IMR-90 (cell line): ENCODE measurements around the gene TM4SF1. TPM values are rescaled to one million over a fixed set of nuclear protein-coding genes. Genes with fewer than 3 reads are reported as not detected.

ENCODE experiments used
- ATAC-seq: fragments of 200-7000 bp; cut with Tn5 transposase; 2 replicates; pipeline ENCODE4 v1.9.1; 2020; ENCODE audit warnings: low read depth, mild to moderate bottlenecking, moderate library complexity
- BruUV-seq: library from RNA; stranded (reverse); fragments of 400-500 nt; replicated peaks from 2 replicates; lab custom pipeline; 2021; lab: Mats Ljungman, UMichigan
- CTCF ChIA-PET: fragments of 300-600 bp; formaldehyde crosslinking; extraction: SDS; loops from one replicate; lab custom pipeline; 2021; ENCODE audit warnings: antibody characterized with exemption; lab: Yijun Ruan, JAX
- POLR2A ChIA-PET: fragments of 300-600 bp; sonication (Branson Sonifier 250); formaldehyde crosslinking; loops from one replicate; lab custom pipeline; 2022; ENCODE audit warnings: antibody characterized with exemption; ENCODE audit not compliant: unreplicated experiment; lab: Charles Lee
- DNase-seq: peaks from one replicate; pipeline ENCODE4 v3.0.0; 2013
- H2AFZ ChIP-seq: replicated peaks from 2 replicates; pipeline ENCODE3; 2013; ENCODE audit warnings: low read length, mild to moderate bottlenecking; ENCODE audit not compliant: poor library complexity
- H2AK5ac ChIP-seq: 2 replicates; pipeline ENCODE4 v1.6.1; 2013; ENCODE audit warnings: low read depth, low read length, inconsistent platforms
- H2AK9ac ChIP-seq: replicated peaks from 2 replicates; pipeline ENCODE3; 2013; ENCODE audit warnings: mild to moderate bottlenecking, low read depth, low read length, moderate library complexity; ENCODE audit not compliant: poor library complexity
- H2BK120ac ChIP-seq: 2 replicates; pipeline ENCODE4 v1.6.1; 2013; ENCODE audit warnings: low read depth, low read length, inconsistent platforms
- H2BK15ac ChIP-seq: 3 replicates; pipeline ENCODE4 v1.6.1; 2013; ENCODE audit warnings: low read depth, low read length, inconsistent platforms
- H2BK20ac ChIP-seq: 2 replicates; pipeline ENCODE4 v1.6.1; 2013; ENCODE audit warnings: low read depth, mild to moderate bottlenecking, inconsistent platforms, low read length, moderate library complexity
- H2BK5ac ChIP-seq: 2 replicates; pipeline ENCODE4 v1.6.1; 2013; ENCODE audit warnings: mild to moderate bottlenecking, low read depth, low read length, inconsistent platforms; ENCODE audit not compliant: poor library complexity, severe bottlenecking
- H3K14ac ChIP-seq: replicated peaks from 2 replicates; pipeline ENCODE4 v1.6.1; 2013; ENCODE audit warnings: low read depth, low read length, inconsistent platforms
- H3K18ac ChIP-seq: 2 replicates; pipeline ENCODE4 v1.6.1; 2013; ENCODE audit warnings: low read depth, low read length, control low read depth
- H3K23ac ChIP-seq: 2 replicates; pipeline ENCODE4 v1.6.1; 2013; ENCODE audit warnings: low read depth, low read length, inconsistent platforms
- H3K27ac ChIP-seq: 2 replicates; pipeline ENCODE4 v1.5.1; 2013; ENCODE audit warnings: mild to moderate bottlenecking, control low read depth, low read length; ENCODE audit not compliant: insufficient read depth
- H3K27me3 ChIP-seq: 2 replicates; pipeline ENCODE4 v1.6.1; 2013; ENCODE audit warnings: low read length; ENCODE audit not compliant: control insufficient read depth, insufficient read depth
- H3K36me3 ChIP-seq: 2 replicates; pipeline ENCODE4 v1.6.1; 2013; ENCODE audit warnings: low read length, mixed read lengths; ENCODE audit not compliant: control insufficient read depth, insufficient read depth
- H3K4ac ChIP-seq: 2 replicates; pipeline ENCODE4 v1.6.1; 2013; ENCODE audit warnings: low read depth, low read length, inconsistent platforms
- H3K4me1 ChIP-seq: 2 replicates; pipeline ENCODE4 v1.6.1; 2013; ENCODE audit warnings: low read length, mixed read lengths; ENCODE audit not compliant: control insufficient read depth, insufficient read depth
- H3K4me2 ChIP-seq: 2 replicates; pipeline ENCODE4 v1.6.1; 2013; ENCODE audit warnings: low read depth, mild to moderate bottlenecking, control low read depth, low read length, moderate library complexity
- H3K4me3 ChIP-seq: 2 replicates; pipeline ENCODE4 v1.5.1; 2013; ENCODE audit warnings: low read depth, mild to moderate bottlenecking, control low read depth, low read length, moderate library complexity; ENCODE audit not compliant: insufficient read depth
- H3K56ac ChIP-seq: 2 replicates; pipeline ENCODE4 v1.6.1; 2013; ENCODE audit warnings: low read length, inconsistent platforms; ENCODE audit not compliant: insufficient read depth; ENCODE audit errors: extremely low read depth
- H3K79me1 ChIP-seq, 2 experiments: 2 replicates each; pipeline ENCODE4 v1.6.1; 2013; ENCODE audit warnings: low read length in 2 of 2, inconsistent platforms in 1 of 2, low read depth in 1 of 2
- H3K9ac ChIP-seq: 2 replicates; pipeline ENCODE4 v1.6.1; 2013; ENCODE audit warnings: low read depth, low read length, control low read depth
- H3K9me1 ChIP-seq: 2 replicates; pipeline ENCODE4 v1.6.1; 2013; ENCODE audit warnings: low read length, inconsistent platforms; ENCODE audit not compliant: insufficient read depth
- H3K9me3 ChIP-seq: 2 replicates; pipeline ENCODE4 v1.6.1; 2013; ENCODE audit warnings: low read length; ENCODE audit not compliant: control insufficient read depth, insufficient read depth
- H4K20me1 ChIP-seq: 2 replicates; pipeline ENCODE4 v1.6.1; 2013; ENCODE audit warnings: low read length, inconsistent platforms; ENCODE audit not compliant: insufficient read depth
- H4K5ac ChIP-seq: 2 replicates; pipeline ENCODE4 v1.6.1; 2013; ENCODE audit warnings: mild to moderate bottlenecking, low read depth, low read length, control low read depth
- H4K8ac ChIP-seq, 2 experiments: 2 replicates each; pipeline ENCODE4 v1.6.1; 2013; ENCODE audit warnings: low read depth in 2 of 2, low read length in 2 of 2, control low read depth in 1 of 2, inconsistent platforms in 1 of 2
- H4K91ac ChIP-seq: 2 replicates; pipeline ENCODE4 v1.6.1; 2013; ENCODE audit warnings: low read depth, low read length, inconsistent platforms; ENCODE audit not compliant: insufficient read depth
- CHD1 ChIP-seq: IDR thresholded peaks from 2 replicates; pipeline ENCODE4 v1.6.1; 2012; ENCODE audit warnings: low read depth, low read length, improper control_type of control experiment
- NFE2L2 ChIP-seq: fragments of 150-350 bp; IDR thresholded peaks from 2 replicates; pipeline ENCODE4 v1.6.1; 2016; ENCODE audit warnings: low read depth, mild to moderate bottlenecking, low read length
- POLR2A ChIP-seq: IDR thresholded peaks from 2 replicates; pipeline ENCODE4 v1.6.1; 2012; ENCODE audit warnings: mild to moderate bottlenecking, low read depth, low read length
- WGBS, 2 experiments: methylation state at CpG; one replicate each; pipeline versions ENCODE4 v1.1.5 to v1.1.7; 2013; ENCODE audit warnings: missing lambda C conversion rate in 2 of 2; ENCODE audit not compliant: insufficient read length in 1 of 2; ENCODE audit errors: extremely low coverage in 2 of 2; 5-methylcytosine and 5-hydroxymethylcytosine counted together
- dilution Hi-C: fragments of 300-500 bp; cut with HindIII; formaldehyde crosslinking; loops from one replicate; pipeline ENCODE4 v1.14.3; 2018; ENCODE audit warnings: low sequenced_read_pairs; ENCODE audit not compliant: unreplicated experiment
- in situ Hi-C: fragments of 300-500 bp; cut with MboI; formaldehyde crosslinking; loops from 3 replicates; pipeline ENCODE4 v1.14.3; 2019; ENCODE audit warnings: low sequenced_read_pairs, inconsistent platforms, mixed read lengths
- intact Hi-C: fragments of 100-400 bp; cut with micrococcal nuclease; formaldehyde crosslinking; loops from 2 replicates; pipeline ENCODE4 v1.10.0; 2022
- polyA plus RNA-seq, 3 experiments: library from polyadenylated mRNA; depleted of rRNA; stranded (reverse); fragments of >200 nt; gene quantifications; 2 replicates each; pipeline ENCODE4 v1.2.3, GENCODE V29; 2012; ENCODE audit warnings: low replicate concordance in 1 of 3
- total RNA-seq: library from RNA; depleted of rRNA; stranded (reverse); fragments of >200 nt; gene quantifications from 2 replicates; pipeline ENCODE4 v1.2.3, GENCODE V29; 2012

Gene TM4SF1
- total and polyA plus RNA-seq, 2 of the 4 experiments (the other 2 are of a cell fraction) = 232 to 302 TPM

- dilution Hi-C loops (no loop called here), intact Hi-C loops (no loop called here), in situ Hi-C loops (no loop called here)
- DNase-seq (no peak), ATAC-seq (no peak)
- BruUV-seq = no TSS peak
- H3K14ac ChIP-seq = peak overlapping the region; percentile 4
- peak overlapping the region; percentile 71 for H3K27ac ChIP-seq
- no peak overlapping the region for H3K4me2 ChIP-seq
- no peak overlapping the region for H3K18ac ChIP-seq
- peak overlapping the region; percentile 14; the same call in 1 of the 2 replicates for H2BK20ac ChIP-seq
- H2BK15ac ChIP-seq = peak overlapping the region; percentile 81; the same call in 2 of the 3 replicates
- H3K4me3 ChIP-seq = no peak overlapping the region
- peaks cover 14% of the 10 kb centered on the region for H3K9me1 ChIP-seq
- CTCF ChIA-PET = interaction anchor here (0.5 kb wide), 1 partner anchor 218 kb away, joined by 4 read pairs; no protein-coding TSS in a partner anchor
- H3K36me3 ChIP-seq = peaks cover 21% of the 10 kb centered on the region
- POLR2A ChIA-PET = no interaction called here
- TF ChIP-seq CHD1 (peak; percentile 91; the same call in 1 of the 2 replicates), POLR2A (peak; percentile 76), NFE2L2 (no peak; the same call in 1 of the 2 replicates)
- no peak overlapping the region for H3K56ac ChIP-seq
- no peak overlapping the region for H3K9ac ChIP-seq
- no peak overlapping the region for H4K91ac ChIP-seq
- H3K27me3 ChIP-seq = no peaks in the 10 kb centered on the region
- no CpG with 5 or more reads among the region's 6 CpGs for WGBS, 2 experiments
- no peak overlapping the region for H2BK120ac ChIP-seq
- no peak overlapping the region for H3K23ac ChIP-seq
- no peak overlapping the region for H4K5ac ChIP-seq
- peaks cover 13 to 25% of the 10 kb centered on the region in 2 experiments for H3K79me1 ChIP-seq
- H4K20me1 ChIP-seq = no peaks in the 10 kb centered on the region
- H3K9me3 ChIP-seq = no peaks in the 10 kb centered on the region
- H2AFZ ChIP-seq = no peak overlapping the region
- H2BK5ac ChIP-seq = peak overlapping the region; percentile 61
- H2AK5ac ChIP-seq = peak overlapping the region; percentile 29; the same call in 1 of the 2 replicates
- H2AK9ac ChIP-seq = no peak overlapping the region
- peaks cover 15% of the 10 kb centered on the region for H3K4me1 ChIP-seq
- no peak overlapping the region for H4K8ac ChIP-seq
- peak overlapping the region; percentile 44; the same call in 1 of the 2 replicates for H3K4ac ChIP-seq
These were observed 8.6 kb downstream of the TM4SF1 start for GRCh38 chr3:149368674-149369497.
